HG02571 (cell line): ENCODE data around the gene CCDC71L.

ENCODE experiments used
- ATAC-seq: cut with Tn5 transposase; IDR thresholded peaks from one replicate; pipeline ENCODE4 v1.9.1; 2021; ENCODE audit warnings: mild to moderate bottlenecking, moderate library complexity; ENCODE audit not compliant: unreplicated experiment

The CCDC71L gene

GRCh38 chr7:106609416-106609815 is 51.5 kb downstream of the CCDC71L start:
- no peak for ATAC-seq

GRCh38 chr7:106608661-106609060 is 52.3 kb downstream of the CCDC71L start:
- no peak for ATAC-seq
